DOHH2 (cell line): ENCODE results near the gene ITGA2.

ENCODE experiments used
- H3F3A ChIP-seq: fragments of 200-600 bp; sonication (generic), shearing (Covaris generic); 2 replicates; pipeline ENCODE4 v1.6.0; 2016; ENCODE audit warnings: antibody characterized with exemption, mild to moderate bottlenecking; ENCODE audit not compliant: control insufficient read depth, insufficient read depth
- H3K27ac ChIP-seq: fragments of 200-600 bp; sonication (generic); 2 replicates; pipeline ENCODE4 v1.5.1; 2014; ENCODE audit warnings: low read depth, mild to moderate bottlenecking, low read length, moderate library complexity
- H3K27me3 ChIP-seq: fragments of 200-600 bp; sonication (generic); 2 replicates; pipeline ENCODE4 v1.6.1; 2014; ENCODE audit warnings: mild to moderate bottlenecking, low read length, mixed read lengths; ENCODE audit not compliant: control insufficient read depth
- H3K36me3 ChIP-seq: fragments of 200-600 bp; sonication (generic); 2 replicates; pipeline ENCODE4 v1.6.1; 2014; ENCODE audit warnings: mild to moderate bottlenecking, low read length, moderate library complexity, mixed read lengths; ENCODE audit not compliant: control insufficient read depth
- H3K4me1 ChIP-seq: fragments of 200-600 bp; sonication (generic); 2 replicates; pipeline ENCODE4 v1.6.1; 2014; ENCODE audit warnings: mild to moderate bottlenecking, low read length, mixed read lengths; ENCODE audit not compliant: control insufficient read depth
- H3K4me2 ChIP-seq: fragments of 200-600 bp; sonication (generic); 2 replicates; pipeline ENCODE4 v1.6.0; 2014; ENCODE audit warnings: mild to moderate bottlenecking, low read length, moderate library complexity
- H3K4me3 ChIP-seq: fragments of 200-600 bp; sonication (generic); 2 replicates; pipeline ENCODE4 v1.5.1; 2014; ENCODE audit warnings: mild to moderate bottlenecking, low read length, mixed read lengths
- H3K79me2 ChIP-seq: fragments of 200-600 bp; sonication (generic); 2 replicates; pipeline ENCODE4 v1.6.1; 2014; ENCODE audit warnings: mild to moderate bottlenecking, low read length, mixed read lengths; ENCODE audit not compliant: control insufficient read depth
- H3K9me2 ChIP-seq: fragments of 200-600 bp; sonication (generic); replicated peaks from 2 replicates; pipeline ENCODE4 v1.6.1; 2014; ENCODE audit warnings: mild to moderate bottlenecking, low read length, mixed read lengths; ENCODE audit not compliant: control insufficient read depth
- H3K9me3 ChIP-seq: fragments of 200-600 bp; sonication (generic); 2 replicates; pipeline ENCODE4 v1.6.1; 2014; ENCODE audit warnings: antibody characterized with exemption, low read length, mixed read lengths; ENCODE audit not compliant: control insufficient read depth, insufficient read depth
- H4K20me1 ChIP-seq: fragments of 200-600 bp; sonication (generic); 2 replicates; pipeline ENCODE4 v1.6.0; 2014; ENCODE audit warnings: low read depth, mild to moderate bottlenecking, antibody characterized with exemption, low read length, moderate library complexity; ENCODE audit not compliant: control insufficient read depth, insufficient read depth
- EZH2phosphoT487 ChIP-seq: fragments of 200-600 bp; sonication (generic); IDR thresholded peaks from 2 replicates; pipeline ENCODE4 v1.6.1; 2017; ENCODE audit warnings: borderline replicate concordance, mild to moderate bottlenecking, antibody characterized with exemption, low read length, moderate library complexity, mixed read lengths
- TF ChIP-seq, protein P1 (sequence below): fragments of 200-600 bp; sonication (generic); IDR thresholded peaks from one replicate; pipeline ENCODE4 v1.5.1; 2014; ENCODE audit warnings: antibody characterized with exemption, mild to moderate bottlenecking, low read depth, low read length; ENCODE audit not compliant: poor library complexity, severe bottlenecking

ITGA2 gene

DNA sequence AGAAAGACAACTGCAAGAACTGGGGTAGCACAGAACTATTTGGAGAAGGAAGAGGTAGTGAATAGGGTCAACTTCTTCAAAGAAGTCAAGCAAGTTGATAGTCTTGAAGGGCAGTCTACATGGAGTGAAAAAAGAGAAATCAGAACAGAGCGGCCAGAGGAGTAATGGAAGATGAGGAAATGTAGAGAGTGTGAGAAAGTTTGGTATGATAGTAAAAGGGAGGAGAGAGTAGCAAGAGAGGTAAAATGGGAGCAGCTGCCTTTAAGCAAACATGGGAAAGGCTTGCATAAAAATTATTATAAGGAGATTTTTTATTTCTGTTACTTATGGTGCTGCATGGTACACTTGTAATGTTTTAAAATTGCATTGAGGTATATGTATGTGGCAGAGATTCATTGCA is 6.8 kb downstream of the ITGA2 start:
- no peaks in the 10 kb centered on the region for H3K27me3 ChIP-seq
- TF ChIP-seq, protein P1, sequence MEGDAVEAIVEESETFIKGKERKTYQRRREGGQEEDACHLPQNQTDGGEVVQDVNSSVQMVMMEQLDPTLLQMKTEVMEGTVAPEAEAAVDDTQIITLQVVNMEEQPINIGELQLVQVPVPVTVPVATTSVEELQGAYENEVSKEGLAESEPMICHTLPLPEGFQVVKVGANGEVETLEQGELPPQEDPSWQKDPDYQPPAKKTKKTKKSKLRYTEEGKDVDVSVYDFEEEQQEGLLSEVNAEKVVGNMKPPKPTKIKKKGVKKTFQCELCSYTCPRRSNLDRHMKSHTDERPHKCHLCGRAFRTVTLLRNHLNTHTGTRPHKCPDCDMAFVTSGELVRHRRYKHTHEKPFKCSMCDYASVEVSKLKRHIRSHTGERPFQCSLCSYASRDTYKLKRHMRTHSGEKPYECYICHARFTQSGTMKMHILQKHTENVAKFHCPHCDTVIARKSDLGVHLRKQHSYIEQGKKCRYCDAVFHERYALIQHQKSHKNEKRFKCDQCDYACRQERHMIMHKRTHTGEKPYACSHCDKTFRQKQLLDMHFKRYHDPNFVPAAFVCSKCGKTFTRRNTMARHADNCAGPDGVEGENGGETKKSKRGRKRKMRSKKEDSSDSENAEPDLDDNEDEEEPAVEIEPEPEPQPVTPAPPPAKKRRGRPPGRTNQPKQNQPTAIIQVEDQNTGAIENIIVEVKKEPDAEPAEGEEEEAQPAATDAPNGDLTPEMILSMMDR, result no peak
- no peak for TF ChIP-seq EZH2phosphoT487
- no peaks in the 10 kb centered on the region for H3K9me2 ChIP-seq
- no peaks in the 10 kb centered on the region for H3F3A ChIP-seq
- H3K36me3 ChIP-seq, result no peaks in the 10 kb centered on the region
- H3K9me3 ChIP-seq, result no peaks in the 10 kb centered on the region
- no peak overlapping the region for H3K27ac ChIP-seq
- no peaks in the 10 kb centered on the region for H3K4me1 ChIP-seq
- no peaks in the 10 kb centered on the region for H4K20me1 ChIP-seq
- H3K4me2 ChIP-seq, result no peak overlapping the region
- no peak overlapping the region for H3K4me3 ChIP-seq
- no peaks in the 10 kb centered on the region for H3K79me2 ChIP-seq

DNA sequence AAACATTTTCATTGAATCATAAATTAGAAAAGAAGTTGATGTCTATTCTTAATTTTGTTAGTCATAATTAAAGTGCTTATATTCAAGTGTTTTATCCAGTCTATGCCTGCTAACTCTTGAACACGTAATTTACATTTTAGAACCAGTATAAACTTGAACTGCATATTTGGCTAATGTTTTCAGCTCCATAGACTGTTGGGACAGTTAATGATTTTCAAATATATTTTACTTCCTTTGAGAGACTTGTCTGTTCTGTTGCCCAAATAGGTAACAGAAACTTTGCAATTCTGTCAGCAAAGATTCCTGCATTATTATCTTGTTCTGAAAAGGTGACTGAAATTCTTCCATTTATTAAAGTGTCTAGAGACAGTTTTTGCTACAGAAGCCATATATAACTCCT is 7.8 kb downstream of the ITGA2 start:
- Histone ChIP-seq H3K27ac (no peak overlapping the region), H3F3A (no peaks in the 10 kb centered on the region), H3K36me3 (no peaks in the 10 kb centered on the region), H3K9me2 (no peaks in the 10 kb centered on the region), H3K27me3 (no peaks in the 10 kb centered on the region), H3K79me2 (no peaks in the 10 kb centered on the region), H3K4me2 (no peak overlapping the region), H3K4me1 (no peaks in the 10 kb centered on the region), H4K20me1 (no peaks in the 10 kb centered on the region), H3K4me3 (no peak overlapping the region), H3K9me3 (no peaks in the 10 kb centered on the region)
- no peak for TF ChIP-seq EZH2phosphoT487
- TF ChIP-seq, protein P1, result no peak

DNA sequence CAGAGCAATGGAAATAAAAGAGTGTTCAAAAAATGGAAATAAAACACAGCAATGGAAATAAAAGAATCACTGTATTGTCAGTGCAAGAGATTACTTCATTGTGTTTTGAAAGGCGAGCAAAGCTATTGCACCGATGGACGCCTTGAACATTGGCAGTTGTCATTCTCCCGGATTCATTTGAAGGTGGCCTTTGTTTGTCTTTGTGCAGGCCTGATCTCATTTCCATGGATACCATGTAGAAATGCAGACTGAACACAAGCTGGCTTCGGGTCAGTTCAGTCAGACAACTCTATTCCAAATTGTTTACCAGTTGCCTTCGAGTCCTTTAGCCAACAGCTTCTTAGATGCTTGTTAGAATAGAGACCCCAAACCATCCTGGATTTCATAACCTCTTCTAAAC is 8.3 kb downstream of the ITGA2 start:
- Histone ChIP-seq H3F3A (no peaks in the 10 kb centered on the region), H4K20me1 (no peaks in the 10 kb centered on the region), H3K4me1 (no peaks in the 10 kb centered on the region), H3K36me3 (no peaks in the 10 kb centered on the region), H3K4me3 (no peak overlapping the region), H3K9me3 (no peaks in the 10 kb centered on the region), H3K4me2 (no peak overlapping the region), H3K27me3 (no peaks in the 10 kb centered on the region), H3K27ac (no peak overlapping the region), H3K79me2 (no peaks in the 10 kb centered on the region), H3K9me2 (no peaks in the 10 kb centered on the region)
- TF ChIP-seq EZH2phosphoT487, result no peak
- TF ChIP-seq, protein P1, result no peak
